PFSK-1 (cell line): Measurements from ENCODE around the gene RALB.
A peak's percentile ranks its signal among the peaks of the same experiment; 100 is the strongest.

Experiments
- FOXP2 ChIP-seq: optimal IDR thresholded peaks from 2 replicates; pipeline ENCODE3; 2011; ENCODE audit warnings: borderline replicate concordance, control low read depth, inconsistent platforms; ENCODE audit not compliant: insufficient read depth; ENCODE audit errors: extremely low read length, extremely low read depth
- POLR2AphosphoS5 ChIP-seq: IDR thresholded peaks from 2 replicates; pipeline ENCODE4 v1.6.1; 2012; ENCODE audit warnings: low read depth, mild to moderate bottlenecking, control low read depth, low read length, moderate library complexity
- SIN3A ChIP-seq: IDR thresholded peaks from 2 replicates; pipeline ENCODE4 v1.6.1; 2012; ENCODE audit warnings: mild to moderate bottlenecking, low read length, moderate library complexity, borderline replicate concordance; ENCODE audit not compliant: insufficient read depth
- TAF1 ChIP-seq: IDR thresholded peaks from 2 replicates; pipeline ENCODE4 v1.6.1; 2012; ENCODE audit warnings: low read length, control low read depth, borderline replicate concordance; ENCODE audit not compliant: insufficient read depth
- TF ChIP-seq, protein P1 (sequence below), 2 experiments: IDR thresholded peaks; 2 replicates each; pipeline versions ENCODE4 v1.6.1 to v1.8.0; 2011 to 2012; ENCODE audit warnings: low read depth in 2 of 2, low read length in 2 of 2, control low read depth in 1 of 2, inconsistent platforms in 1 of 2, mild to moderate bottlenecking in 1 of 2, moderate library complexity in 1 of 2; ENCODE audit not compliant: insufficient read depth in 1 of 2

The RALB gene

DNA sequence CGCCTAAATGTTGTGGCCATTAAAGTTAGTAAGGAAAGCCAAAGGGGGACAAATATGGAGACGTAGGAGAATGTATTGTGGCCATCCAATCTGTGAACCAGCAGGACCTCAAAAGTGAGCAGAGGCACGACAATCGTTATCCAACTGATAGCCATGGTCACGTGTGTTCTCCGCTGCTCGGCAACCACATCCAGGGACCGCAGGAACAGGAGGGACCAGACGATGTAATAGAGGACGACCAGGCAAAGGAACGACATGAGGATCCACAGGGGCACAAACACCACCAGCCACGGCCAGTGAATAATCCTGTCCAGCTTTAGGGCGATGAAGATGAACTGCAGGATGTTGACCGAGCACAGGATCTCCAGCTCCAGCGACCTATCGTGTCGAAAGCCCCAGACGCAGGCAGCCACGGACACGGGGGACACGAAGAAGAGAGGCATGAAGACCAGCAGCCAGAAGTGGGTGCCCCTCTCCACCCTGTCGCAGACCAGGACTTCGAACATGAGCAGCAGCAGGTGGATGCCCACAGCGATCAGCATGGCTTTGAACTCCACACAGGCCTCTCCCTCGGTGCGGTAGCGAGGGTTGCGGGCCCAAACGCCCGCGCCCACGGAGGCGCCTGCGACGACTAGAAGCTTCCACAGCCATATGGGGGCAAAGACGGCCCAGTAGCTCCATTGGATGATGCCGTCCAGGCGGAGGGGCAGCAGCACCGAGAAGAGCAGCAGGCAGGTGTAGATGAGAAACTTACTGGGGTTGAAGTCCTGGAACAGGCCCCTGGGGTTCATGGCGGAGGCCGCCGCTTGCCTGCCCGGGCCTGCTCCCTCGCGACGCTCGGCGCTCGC is 30.2 kb upstream of the RALB start:
- no peak for TF ChIP-seq POLR2AphosphoS5
- no peak for TF ChIP-seq SIN3A
- TF ChIP-seq, protein P1, sequence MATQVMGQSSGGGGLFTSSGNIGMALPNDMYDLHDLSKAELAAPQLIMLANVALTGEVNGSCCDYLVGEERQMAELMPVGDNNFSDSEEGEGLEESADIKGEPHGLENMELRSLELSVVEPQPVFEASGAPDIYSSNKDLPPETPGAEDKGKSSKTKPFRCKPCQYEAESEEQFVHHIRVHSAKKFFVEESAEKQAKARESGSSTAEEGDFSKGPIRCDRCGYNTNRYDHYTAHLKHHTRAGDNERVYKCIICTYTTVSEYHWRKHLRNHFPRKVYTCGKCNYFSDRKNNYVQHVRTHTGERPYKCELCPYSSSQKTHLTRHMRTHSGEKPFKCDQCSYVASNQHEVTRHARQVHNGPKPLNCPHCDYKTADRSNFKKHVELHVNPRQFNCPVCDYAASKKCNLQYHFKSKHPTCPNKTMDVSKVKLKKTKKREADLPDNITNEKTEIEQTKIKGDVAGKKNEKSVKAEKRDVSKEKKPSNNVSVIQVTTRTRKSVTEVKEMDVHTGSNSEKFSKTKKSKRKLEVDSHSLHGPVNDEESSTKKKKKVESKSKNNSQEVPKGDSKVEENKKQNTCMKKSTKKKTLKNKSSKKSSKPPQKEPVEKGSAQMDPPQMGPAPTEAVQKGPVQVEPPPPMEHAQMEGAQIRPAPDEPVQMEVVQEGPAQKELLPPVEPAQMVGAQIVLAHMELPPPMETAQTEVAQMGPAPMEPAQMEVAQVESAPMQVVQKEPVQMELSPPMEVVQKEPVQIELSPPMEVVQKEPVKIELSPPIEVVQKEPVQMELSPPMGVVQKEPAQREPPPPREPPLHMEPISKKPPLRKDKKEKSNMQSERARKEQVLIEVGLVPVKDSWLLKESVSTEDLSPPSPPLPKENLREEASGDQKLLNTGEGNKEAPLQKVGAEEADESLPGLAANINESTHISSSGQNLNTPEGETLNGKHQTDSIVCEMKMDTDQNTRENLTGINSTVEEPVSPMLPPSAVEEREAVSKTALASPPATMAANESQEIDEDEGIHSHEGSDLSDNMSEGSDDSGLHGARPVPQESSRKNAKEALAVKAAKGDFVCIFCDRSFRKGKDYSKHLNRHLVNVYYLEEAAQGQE (IDR thresholded peaks at IDR 0.05; ENCODE audit: insufficient read depth in 1 of 2, low read depth in 2 of 2, low read length in 2 of 2) = no peak
- no peak for TF ChIP-seq FOXP2
- no peak for TF ChIP-seq TAF1

DNA sequence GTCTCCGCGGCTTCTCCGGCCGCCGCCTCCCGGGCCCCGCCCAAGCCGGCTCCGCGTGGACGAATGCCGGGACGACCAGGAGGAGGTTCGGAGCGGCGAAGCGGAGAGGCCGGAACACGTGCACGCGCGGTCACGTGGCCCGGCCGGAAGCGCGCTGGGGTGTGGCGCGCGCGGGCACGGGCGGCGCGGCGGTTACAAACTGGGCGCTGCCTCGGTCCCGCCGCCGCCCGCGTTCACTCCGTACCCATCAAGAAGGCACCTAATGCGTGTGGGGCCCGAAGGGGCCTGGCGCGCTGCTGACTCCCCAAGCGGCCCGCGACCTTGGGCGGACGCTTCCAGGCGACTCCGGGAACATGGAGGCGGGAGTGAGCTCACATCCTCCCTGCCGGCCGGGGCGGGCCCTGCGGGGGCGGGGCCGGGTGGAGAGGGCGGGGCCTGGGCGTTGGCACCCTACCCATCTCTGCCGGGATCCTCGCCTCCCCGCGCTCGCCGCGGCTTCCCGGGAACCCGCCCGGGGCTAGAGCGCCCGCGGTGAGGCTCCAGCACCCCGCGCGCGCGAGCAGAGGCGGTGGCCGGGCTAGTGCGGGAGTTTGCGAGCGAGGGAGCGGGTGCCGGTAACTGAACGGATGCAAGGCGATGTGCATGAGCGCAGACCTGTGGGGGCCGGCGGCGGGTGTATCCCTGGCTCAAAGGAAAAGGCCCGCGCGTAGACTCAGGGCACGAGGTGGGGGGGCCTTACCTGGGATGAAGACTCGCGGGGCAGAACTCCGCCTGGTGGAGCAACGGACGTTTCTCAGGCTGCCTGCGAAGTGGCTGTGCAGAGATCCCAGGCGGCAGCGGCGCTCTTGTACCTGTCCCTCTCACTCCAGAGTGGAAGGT is 29.4 kb upstream of the RALB start, which contains the start of gene TMEM185B:
TMEM185B (minus strand) TSS at position 367 of the 879 bp plus-strand sequence. CDS start 424 bp downstream, outside the sequence.
- 0 out of 2 replicates have a peak, but pooled peaks have one; percentile 36 for TF ChIP-seq TAF1
- no peak for TF ChIP-seq FOXP2
- peak; percentile 75; the same call in 1 of the 2 replicates for TF ChIP-seq POLR2AphosphoS5
- TF ChIP-seq, protein P1 (IDR thresholded peaks at IDR 0.05; ENCODE audit: insufficient read depth in 1 of 2, low read depth in 2 of 2, low read length in 2 of 2) = no peak
- no peak for TF ChIP-seq SIN3A

- TF ChIP-seq SIN3A (no peak), POLR2AphosphoS5 (no peak), FOXP2 (no peak), TAF1 (no peak)
- TF ChIP-seq, protein P1 (IDR thresholded peaks at IDR 0.05; ENCODE audit: insufficient read depth in 1 of 2, low read depth in 2 of 2, low read length in 2 of 2) = no peak
Measured at GRCh38 chr2:120224256-120224655, 28.4 kb upstream of the RALB start.

DNA sequence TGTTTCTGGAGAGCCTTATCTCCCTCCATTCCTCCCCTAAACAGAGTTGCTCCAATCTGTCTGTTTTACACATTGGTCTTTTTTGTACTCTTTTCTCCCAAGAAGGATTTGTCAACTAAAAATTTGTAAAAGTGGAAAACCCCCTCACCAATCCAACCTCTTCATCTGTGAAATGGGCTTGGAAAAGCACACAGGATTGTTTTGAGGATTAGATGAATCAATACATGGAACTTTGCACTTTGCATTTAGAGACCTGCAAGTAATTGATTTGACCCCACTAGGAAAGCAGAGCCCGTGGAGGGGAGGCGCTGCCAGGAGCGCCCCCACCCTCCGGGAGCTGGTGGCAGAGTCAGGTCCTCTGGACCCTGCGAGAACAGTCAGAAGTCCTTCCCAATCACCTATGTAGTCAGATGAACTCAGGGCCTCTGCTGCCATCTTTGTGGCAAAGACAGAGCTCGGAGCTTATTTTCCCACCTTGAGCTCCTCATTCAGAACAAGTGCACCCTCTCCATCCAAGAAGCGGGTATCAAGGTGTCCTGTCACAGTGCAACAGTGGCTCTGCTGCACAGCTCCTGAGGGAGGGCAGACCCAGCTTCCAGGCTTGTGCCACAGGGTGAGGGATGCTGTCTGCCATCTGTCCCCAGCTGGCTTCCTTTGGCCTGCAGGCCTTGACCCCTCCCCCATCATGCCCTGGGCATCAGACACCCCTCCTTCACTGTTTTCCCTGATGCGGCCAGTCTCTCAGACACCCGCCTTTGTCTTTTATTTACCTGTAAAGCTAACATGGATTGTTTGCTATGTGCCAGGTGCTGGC is 27.7 kb upstream of the RALB start:
- no peak for TF ChIP-seq TAF1
- TF ChIP-seq, protein P1 (IDR thresholded peaks at IDR 0.05; ENCODE audit: insufficient read depth in 1 of 2, low read depth in 2 of 2, low read length in 2 of 2) = no peak
- TF ChIP-seq POLR2AphosphoS5 = no peak
- TF ChIP-seq FOXP2 = no peak
- TF ChIP-seq SIN3A = no peak
